Calu3 (cell line): ENCODE results near the gene KTN1. TPM values are rescaled to one million over a fixed set of nuclear protein-coding genes. Genes with fewer than 3 reads are reported as not detected.

Source experiments
- BruUV-seq: library from RNA; stranded (reverse); fragments of 400-500 nt; replicated peaks from 2 replicates; lab custom pipeline; 2021; lab: Mats Ljungman, UMichigan
- CTCF ChIA-PET: fragments of 300-600 bp; sonication (Branson Sonifier 250); formaldehyde crosslinking; loops from one replicate; lab custom pipeline; 2022; ENCODE audit warnings: antibody characterized with exemption; lab: Charles Lee
- DNase-seq: peaks from one replicate; pipeline ENCODE4 v3.0.0; 2022
- H3K27ac Mint-ChIP-seq: one replicate; pipeline ENCODE4 v1.8.0; 2022; ENCODE audit warnings: mixed read lengths; ENCODE audit not compliant: unreplicated experiment
- H3K27me3 Mint-ChIP-seq: one replicate; pipeline ENCODE4 v1.8.0; 2022; ENCODE audit warnings: mixed read lengths; ENCODE audit not compliant: unreplicated experiment
- H3K36me3 Mint-ChIP-seq: one replicate; pipeline ENCODE4 v1.8.0; 2022; ENCODE audit warnings: mild to moderate bottlenecking, moderate library complexity, mixed read lengths; ENCODE audit not compliant: insufficient read depth, unreplicated experiment
- H3K4me1 Mint-ChIP-seq: one replicate; pipeline ENCODE4 v1.8.0; 2022; ENCODE audit warnings: mild to moderate bottlenecking, low read depth, mixed read lengths; ENCODE audit not compliant: unreplicated experiment
- H3K4me3 Mint-ChIP-seq: one replicate; pipeline ENCODE4 v1.8.0; 2022; ENCODE audit warnings: mild to moderate bottlenecking, low read depth, moderate library complexity, mixed read lengths; ENCODE audit not compliant: unreplicated experiment
- H3K9me3 Mint-ChIP-seq: one replicate; pipeline ENCODE4 v1.8.0; 2022; ENCODE audit warnings: low read depth, mixed read lengths; ENCODE audit not compliant: unreplicated experiment
- CTCF ChIP-seq: fragments of 200-600 bp; IDR thresholded peaks from one replicate; pipeline ENCODE4 v1.8.0; 2022; ENCODE audit warnings: antibody characterized with exemption; ENCODE audit not compliant: unreplicated experiment
- intact Hi-C: fragments of 100-400 bp; cut with micrococcal nuclease; formaldehyde crosslinking; loops from one replicate; pipeline ENCODE4 v1.10.0; 2022; ENCODE audit not compliant: unreplicated experiment
- total RNA-seq: library from RNA; stranded (reverse); gene quantifications from 2 replicates; pipeline ENCODE4 v1.2.3, GENCODE V29; 2022

The KTN1 gene
- total RNA-seq, 1 experiment from 2014 or later: 141 TPM

- H3K27me3 Mint-ChIP-seq: no peaks in the 10 kb centered on the region
- H3K4me3 Mint-ChIP-seq: no peak overlapping the region
- intact Hi-C loops: loop anchor here (10.0 kb wide), 1 partner anchor 219 kb away; no protein-coding TSS in a partner anchor
- no peak overlapping the region for H3K27ac Mint-ChIP-seq
- H3K4me1 Mint-ChIP-seq: no peaks in the 10 kb centered on the region
- H3K36me3 Mint-ChIP-seq: peaks cover 30% of the 10 kb centered on the region
- H3K9me3 Mint-ChIP-seq: no peaks in the 10 kb centered on the region
- no peak for DNase-seq
- no TSS peak for BruUV-seq
- CTCF ChIA-PET: no interaction called here
- TF ChIP-seq CTCF: no peak
Measured at GRCh38 chr14:55654243-55654642, 74.2 kb downstream of the KTN1 start.

GRCh38 chr14:55661029-55661428 is 81.0 kb downstream of the KTN1 start:
- no peak for TF ChIP-seq CTCF
- no peak overlapping the region for H3K27ac Mint-ChIP-seq
- H3K36me3 Mint-ChIP-seq: peaks cover 36% of the 10 kb centered on the region
- CTCF ChIA-PET: interaction anchor here (0.6 kb wide), 1 partner anchor 199 kb away, joined by 7 read pairs; no protein-coding TSS in a partner anchor
- H3K27me3 Mint-ChIP-seq: no peaks in the 10 kb centered on the region
- no TSS peak for BruUV-seq
- DNase-seq: no peak
- no peak overlapping the region for H3K4me3 Mint-ChIP-seq
- no peaks in the 10 kb centered on the region for H3K4me1 Mint-ChIP-seq
- intact Hi-C loops: no loop called here
- no peaks in the 10 kb centered on the region for H3K9me3 Mint-ChIP-seq

GRCh38 chr14:55662752-55663151 is 82.7 kb downstream of the KTN1 start:
- H3K36me3 Mint-ChIP-seq: peaks cover 31% of the 10 kb centered on the region
- intact Hi-C loops: no loop called here
- no peak for DNase-seq
- CTCF ChIA-PET: no interaction called here
- H3K4me3 Mint-ChIP-seq: no peak overlapping the region
- no peaks in the 10 kb centered on the region for H3K9me3 Mint-ChIP-seq
- no peak overlapping the region for H3K27ac Mint-ChIP-seq
- H3K27me3 Mint-ChIP-seq: no peaks in the 10 kb centered on the region
- no peaks in the 10 kb centered on the region for H3K4me1 Mint-ChIP-seq
- TF ChIP-seq CTCF: no peak
- no TSS peak for BruUV-seq

DNA sequence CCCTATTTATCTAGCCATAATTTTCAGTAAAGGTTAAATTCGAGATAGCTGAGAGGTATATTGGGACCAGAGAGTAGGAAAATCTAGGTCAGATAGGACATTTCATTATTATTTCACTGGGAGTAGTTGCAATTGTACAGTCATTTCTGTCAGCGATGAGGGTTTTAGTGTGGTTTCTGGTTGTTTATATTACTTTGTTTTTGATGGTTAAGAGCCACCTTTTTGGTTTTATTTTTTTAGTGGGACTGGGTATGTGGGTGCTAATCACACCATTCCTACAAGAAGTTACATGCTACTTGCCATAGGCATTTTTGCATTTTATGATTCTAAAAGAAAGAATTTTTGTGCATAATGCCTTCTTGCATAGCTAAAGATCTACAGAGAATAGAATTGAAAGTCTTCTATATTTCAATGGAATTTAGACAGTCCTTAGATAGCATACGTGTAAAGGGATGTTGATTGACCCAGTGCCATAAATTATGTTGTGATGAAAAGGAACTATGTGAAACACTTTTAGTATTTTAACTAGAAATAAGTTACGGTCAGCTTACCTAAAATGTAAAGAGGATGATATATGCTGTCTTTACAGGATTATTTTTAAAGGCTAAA is 85.2 kb downstream of the KTN1 start:
- CTCF ChIA-PET: no interaction called here
- no peaks in the 10 kb centered on the region for H3K4me1 Mint-ChIP-seq
- no peaks in the 10 kb centered on the region for H3K27me3 Mint-ChIP-seq
- no peaks in the 10 kb centered on the region for H3K9me3 Mint-ChIP-seq
- H3K4me3 Mint-ChIP-seq: no peak overlapping the region
- no peak for TF ChIP-seq CTCF
- BruUV-seq: no TSS peak
- no peak for DNase-seq
- no peak overlapping the region for H3K27ac Mint-ChIP-seq
- peaks cover 25% of the 10 kb centered on the region for H3K36me3 Mint-ChIP-seq
- intact Hi-C loops: no loop called here
